Mucosa of rectum (tissue), 2 donors: ENCODE data around the gene WNT2B.
A peak's percentile ranks its signal among the peaks of the same experiment; 100 is the strongest.
"Not testable (repeated sequence)": the region's sequence is repeated elsewhere in the genome, so short reads cannot be mapped to it uniquely, and the experiment has no call there.

ENCODE experiments used
- H3K27ac ChIP-seq, 2 donors: one replicate each; pipeline ENCODE4 v1.7.0; 2013; ENCODE audit warnings: inconsistent platforms in 2 of 2, low read depth in 2 of 2, low read length in 2 of 2
- H3K27me3 ChIP-seq, 2 donors: one replicate each; pipeline ENCODE4 v1.7.0; 2013; ENCODE audit warnings: low read length in 2 of 2; ENCODE audit not compliant: control insufficient read depth in 2 of 2, insufficient read depth in 2 of 2
- H3K36me3 ChIP-seq, 2 donors: one replicate each; pipeline ENCODE4 v1.7.0; 2013; ENCODE audit warnings: low read length in 2 of 2; ENCODE audit not compliant: control insufficient read depth in 2 of 2, insufficient read depth in 2 of 2
- H3K4me1 ChIP-seq, 2 donors: one replicate each; pipeline ENCODE4 v1.7.0; 2013; ENCODE audit warnings: low read length in 2 of 2, mild to moderate bottlenecking in 1 of 2; ENCODE audit not compliant: control insufficient read depth in 2 of 2, insufficient read depth in 2 of 2
- H3K4me3 ChIP-seq, 2 donors: one replicate each; pipeline ENCODE4 v1.7.0; 2013; ENCODE audit warnings: low read length in 2 of 2
- H3K9ac ChIP-seq, 2 donors: one replicate each; pipeline ENCODE4 v1.7.0; 2013; ENCODE audit warnings: low read length in 2 of 2, low read depth in 1 of 2, mild to moderate bottlenecking in 1 of 2
- H3K9me3 ChIP-seq, 2 donors: one replicate each; pipeline ENCODE4 v1.7.0; 2013; ENCODE audit warnings: low read length in 2 of 2; ENCODE audit not compliant: control insufficient read depth in 2 of 2
- donor health status: healthy.
- donor health status: Normal muscosa, but diverticular disease.

The WNT2B gene

GRCh38 chr1:112477550-112477949 lies 31.2 kb upstream of the WNT2B start:
- H3K36me3 ChIP-seq = no peaks in the 10 kb centered on the region
- H3K27me3 ChIP-seq = no peaks in the 10 kb centered on the region
- no peak overlapping the region for H3K9ac ChIP-seq
- H3K9me3 ChIP-seq = peaks cover 0 to 3% of the 10 kb centered on the region in 2 donors
- H3K4me1 ChIP-seq = no peaks in the 10 kb centered on the region
- H3K27ac ChIP-seq = no peak overlapping the region
- H3K4me3 ChIP-seq = no peak overlapping the region

- Histone ChIP-seq H3K27me3 (no peaks in the 10 kb centered on the region), H3K27ac (no peak overlapping the region), H3K36me3 (no peaks in the 10 kb centered on the region), H3K4me1 (no peaks in the 10 kb centered on the region), H3K9ac (no peak overlapping the region), H3K9me3 (peaks cover 0 to 3% of the 10 kb centered on the region in 2 donors), H3K4me3 (no peak overlapping the region)
These were observed 30.5 kb upstream of the WNT2B start for GRCh38 chr1:112478314-112478713.

- H3K4me3 ChIP-seq, H3K4me1 ChIP-seq, H3K9me3 ChIP-seq, H3K27ac ChIP-seq, H3K36me3 ChIP-seq, H3K9ac ChIP-seq, H3K27me3 ChIP-seq: not testable (repeated sequence)
These were observed 22.7 kb upstream of the WNT2B start for GRCh38 chr1:112486063-112486462.

- not testable (repeated sequence) for H3K9ac ChIP-seq, H3K36me3 ChIP-seq, H3K4me3 ChIP-seq, H3K9me3 ChIP-seq, H3K27me3 ChIP-seq, H3K27ac ChIP-seq, H3K4me1 ChIP-seq
These were observed 21.1 kb upstream of the WNT2B start for GRCh38 chr1:112487686-112488085.

GRCh38 chr1:112488141-112488540 lies 20.6 kb upstream of the WNT2B start:
- no peak overlapping the region for H3K4me3 ChIP-seq
- no peaks in the 10 kb centered on the region for H3K9me3 ChIP-seq
- peaks cover 0 to 5% of the 10 kb centered on the region in 2 donors for H3K4me1 ChIP-seq
- no peak overlapping the region for H3K9ac ChIP-seq
- H3K27me3 ChIP-seq = no peaks in the 10 kb centered on the region
- H3K27ac ChIP-seq = no peak overlapping the region
- no peaks in the 10 kb centered on the region for H3K36me3 ChIP-seq

- Histone ChIP-seq H3K4me1 (peaks cover 0 to 5% of the 10 kb centered on the region in 2 donors), H3K27ac (no peak overlapping the region), H3K27me3 (no peaks in the 10 kb centered on the region), H3K9ac (no peak overlapping the region), H3K9me3 (no peaks in the 10 kb centered on the region), H3K4me3 (no peak overlapping the region), H3K36me3 (no peaks in the 10 kb centered on the region)
These were observed 16.7 kb upstream of the WNT2B start for GRCh38 chr1:112492076-112492475.

- Histone ChIP-seq H3K4me1 (peaks cover 0 to 5% of the 10 kb centered on the region in 2 donors), H3K27me3 (no peaks in the 10 kb centered on the region), H3K9ac (no peak overlapping the region), H3K36me3 (no peaks in the 10 kb centered on the region), H3K27ac (no peak overlapping the region), H3K9me3 (no peaks in the 10 kb centered on the region), H3K4me3 (no peak overlapping the region)
These were observed 15.4 kb upstream of the WNT2B start for GRCh38 chr1:112493351-112493750.

- H3K9me3 ChIP-seq = no peaks in the 10 kb centered on the region
- no peak overlapping the region for H3K27ac ChIP-seq
- no peak overlapping the region for H3K4me3 ChIP-seq
- H3K27me3 ChIP-seq = no peaks in the 10 kb centered on the region
- H3K4me1 ChIP-seq = peaks cover 0 to 2% of the 10 kb centered on the region in 2 donors
- no peak overlapping the region for H3K9ac ChIP-seq
- no peaks in the 10 kb centered on the region for H3K36me3 ChIP-seq
These were observed 12.5 kb upstream of the WNT2B start for GRCh38 chr1:112496290-112496689.

- H3K4me3 ChIP-seq = peak overlapping the region; percentile 66 to 67
- peaks cover 10 to 13% of the 10 kb centered on the region in 2 donors for H3K27me3 ChIP-seq
- H3K27ac ChIP-seq = no peak overlapping the region
These were observed 6.7 kb upstream of the WNT2B start for GRCh38 chr1:112501810-112502641.

GRCh38 chr1:112502826-112503225 lies 5.9 kb upstream of the WNT2B start:
- Histone ChIP-seq H3K4me1 (peaks cover 8% of the 10 kb centered on the region in 2 donors), H3K4me3 (peak overlapping the region in 1 of 2 donors; percentile 66), H3K27me3 (peaks cover 10 to 13% of the 10 kb centered on the region in 2 donors), H3K27ac (no peak overlapping the region), H3K9ac (no peak overlapping the region), H3K9me3 (no peaks in the 10 kb centered on the region), H3K36me3 (no peaks in the 10 kb centered on the region)

More at GRCh38 chr1:112501810-112502641, 6.7 kb upstream of the WNT2B start:
- peaks cover 4 to 7% of the 10 kb centered on the region in 2 donors for H3K4me1 ChIP-seq
- peak overlapping the region; percentile 32 to 64 for H3K9ac ChIP-seq
- H3K36me3 ChIP-seq = no peaks in the 10 kb centered on the region
- H3K9me3 ChIP-seq = no peaks in the 10 kb centered on the region
